ENCODE measurements around the gene ZNF512B. TPM values are rescaled to one million over a fixed set of nuclear protein-coding genes. Genes with fewer than 3 reads are reported as not detected.
"Not testable (repeated sequence)": the region's sequence is repeated elsewhere in the genome, so short reads cannot be mapped to it uniquely, and the experiment has no call there.

ZNF512B gene
- total RNA-seq, 2 donors from 2014 or later = 1.3 to 2.9 TPM

GRCh38 chr20:63942250-63942951 is 27.3 kb downstream of the ZNF512B start:
- DNase-seq (peak in 1 of 2 donors; percentile 59), ATAC-seq (peak; percentile 20)
- intact Hi-C loops (cut with DNase I, micrococcal nuclease) = no loop called here

DNA sequence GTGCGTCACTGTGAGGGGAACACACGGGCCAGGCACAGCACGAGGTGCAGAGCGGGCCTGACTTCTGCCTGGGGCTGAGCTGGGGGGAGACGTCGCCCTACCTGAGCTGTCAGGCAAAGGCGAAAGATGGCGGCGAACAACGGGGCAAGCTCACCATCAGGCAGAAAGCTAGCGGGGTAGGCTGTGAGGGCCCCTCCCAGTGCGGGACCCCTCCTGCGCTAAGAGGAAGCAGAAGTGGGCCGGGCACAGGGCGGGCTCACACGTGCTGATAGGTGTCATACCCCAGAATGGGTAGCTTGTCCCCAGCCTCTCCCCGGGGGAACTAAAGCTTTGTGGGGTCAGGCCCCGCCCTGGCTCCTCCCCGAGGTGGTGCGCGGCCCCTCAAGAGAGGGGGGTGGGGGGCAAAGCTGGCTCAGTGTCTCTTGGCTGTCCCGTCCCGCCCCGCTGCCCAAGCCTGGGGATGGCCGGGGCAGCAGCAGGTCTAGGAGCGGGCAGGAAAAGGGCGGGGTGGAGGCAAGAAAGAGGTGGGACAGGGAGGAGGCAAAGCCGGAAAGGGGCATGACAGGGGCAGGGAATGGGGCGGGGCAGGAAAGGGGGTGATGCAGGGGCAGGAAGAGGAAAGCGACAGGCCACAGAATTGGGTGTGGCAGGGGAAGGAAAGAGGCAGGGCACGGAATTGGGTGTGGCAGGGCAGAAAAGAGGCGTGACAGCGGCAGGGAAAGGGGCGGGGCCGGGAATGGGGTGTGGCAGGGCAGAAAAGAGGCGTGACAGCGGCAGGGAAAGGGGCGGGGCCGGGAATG is 28.2 kb downstream of the ZNF512B start:
- ATAC-seq (peak; percentile 60), DNase-seq (peak; percentile 75 to 81)
- intact Hi-C loops (cut with DNase I, micrococcal nuclease) = no loop called here

DNA sequence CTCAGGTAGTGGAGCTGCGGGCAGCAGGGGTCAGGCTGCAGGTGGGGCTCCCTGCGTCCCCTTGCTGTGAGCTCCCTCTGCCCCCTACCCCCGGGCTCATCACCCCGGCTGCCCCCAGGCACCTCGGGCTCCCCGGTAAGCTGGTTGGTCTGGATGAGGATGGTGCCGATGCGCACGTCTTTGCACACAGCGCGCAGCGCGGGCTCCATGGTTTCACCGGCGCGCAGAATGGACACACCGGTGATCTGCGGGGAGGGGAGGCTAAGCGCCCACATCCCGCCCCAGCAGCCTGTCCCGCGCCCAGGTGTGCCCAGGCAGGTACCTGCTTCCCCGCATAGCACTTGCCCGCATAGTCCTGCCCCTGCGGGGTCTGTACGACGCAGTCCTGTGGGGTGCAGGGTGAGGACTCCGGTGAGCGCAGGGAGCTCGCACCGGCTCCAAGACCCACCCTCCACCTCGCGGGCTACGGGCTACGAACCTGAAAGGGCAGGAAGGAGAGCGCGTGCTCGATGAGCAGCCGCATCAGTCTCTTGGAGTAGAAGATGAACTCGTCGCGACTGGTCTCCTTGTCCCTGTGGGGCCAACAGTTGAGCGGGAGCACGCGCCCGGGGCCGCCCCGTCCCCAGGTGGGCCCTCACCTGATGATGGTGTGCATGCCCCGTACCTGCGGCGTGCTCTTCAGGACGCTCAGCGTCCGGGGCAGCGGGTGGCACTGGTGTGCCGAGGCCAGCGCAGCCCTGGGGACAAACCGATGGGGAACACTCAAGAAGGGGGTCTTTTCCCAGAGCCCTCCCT is 29.1 kb downstream of the ZNF512B start:
- DNase-seq = no peak
- ATAC-seq = peak; percentile 2
- intact Hi-C loops (cut with DNase I, micrococcal nuclease) = no loop called here

DNA sequence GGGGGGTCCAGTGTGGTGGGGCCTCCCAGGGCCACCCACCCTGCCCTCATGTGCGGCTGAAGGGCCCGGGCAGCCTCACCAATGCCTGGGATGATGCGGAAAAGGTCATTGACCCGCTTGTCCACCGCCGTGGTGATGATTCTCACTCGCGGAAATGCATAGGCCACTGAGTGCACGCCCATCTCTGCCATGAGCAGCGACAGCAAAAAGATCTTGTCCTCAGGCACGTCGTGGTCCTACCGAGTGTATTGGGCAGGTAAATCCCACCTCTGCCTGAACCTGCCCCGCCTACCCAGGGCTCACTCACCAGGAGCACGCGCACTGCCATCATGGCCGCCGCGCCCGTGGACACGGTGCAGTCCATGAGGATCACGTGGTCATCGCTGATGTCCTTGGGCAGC is 29.7 kb downstream of the ZNF512B start:
- DNase-seq (no peak), ATAC-seq (no peak)
- intact Hi-C loops (cut with DNase I, micrococcal nuclease) = no loop called here

DNA sequence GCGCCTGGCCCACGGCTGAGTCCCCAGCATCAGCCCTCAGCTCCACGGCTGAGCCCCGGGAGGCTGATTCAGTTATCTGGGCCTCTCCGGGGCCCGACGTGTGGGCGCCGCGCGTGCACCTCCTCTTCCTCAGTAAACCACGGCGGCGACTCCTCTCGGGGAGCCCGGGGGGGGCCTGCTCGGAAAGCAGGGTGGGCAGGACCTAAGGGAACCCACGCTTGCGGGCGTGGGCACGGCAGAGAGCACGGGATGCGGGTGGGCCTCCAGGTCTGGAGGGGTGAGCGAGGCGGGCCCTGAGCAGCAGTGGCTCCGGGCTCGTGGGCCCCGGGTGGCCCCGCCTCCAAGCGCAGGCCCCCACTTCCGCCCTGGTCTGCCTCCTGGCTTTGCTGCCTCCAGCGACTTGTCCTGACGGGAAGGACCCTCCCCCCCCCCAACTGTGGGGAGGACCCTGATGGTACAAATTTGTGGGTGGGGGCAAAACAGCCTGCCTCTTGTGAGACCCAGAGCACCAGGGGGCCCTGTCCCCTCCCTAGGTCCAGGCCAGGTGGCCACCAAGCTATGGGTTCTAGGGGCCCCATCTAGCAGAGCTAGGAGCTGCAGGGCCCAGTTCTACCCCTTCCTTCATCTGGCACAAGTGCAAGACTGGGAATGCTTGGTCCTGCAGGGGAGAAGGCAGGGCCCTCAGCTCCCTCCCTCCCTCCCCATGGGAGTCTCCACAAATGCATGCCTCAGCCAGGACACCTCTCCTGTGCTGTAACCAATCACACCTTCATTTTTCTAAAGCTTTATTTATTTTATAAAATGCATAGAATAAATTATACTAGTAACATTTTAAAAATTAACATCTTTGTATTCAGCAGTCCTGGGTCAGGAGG is 30.4 kb downstream of the ZNF512B start:
- no peak for DNase-seq
- intact Hi-C loops (cut with DNase I, micrococcal nuclease) = no loop called here

GRCh38 chr20:63937596-63937995 is 32.1 kb downstream of the ZNF512B start:
- ATAC-seq (no peak), DNase-seq (no peak)
- intact Hi-C loops (cut with DNase I, micrococcal nuclease) = no loop called here

More for the DNA sequence above, 30.4 kb downstream of the ZNF512B start:
- ATAC-seq = no peak

DNA sequence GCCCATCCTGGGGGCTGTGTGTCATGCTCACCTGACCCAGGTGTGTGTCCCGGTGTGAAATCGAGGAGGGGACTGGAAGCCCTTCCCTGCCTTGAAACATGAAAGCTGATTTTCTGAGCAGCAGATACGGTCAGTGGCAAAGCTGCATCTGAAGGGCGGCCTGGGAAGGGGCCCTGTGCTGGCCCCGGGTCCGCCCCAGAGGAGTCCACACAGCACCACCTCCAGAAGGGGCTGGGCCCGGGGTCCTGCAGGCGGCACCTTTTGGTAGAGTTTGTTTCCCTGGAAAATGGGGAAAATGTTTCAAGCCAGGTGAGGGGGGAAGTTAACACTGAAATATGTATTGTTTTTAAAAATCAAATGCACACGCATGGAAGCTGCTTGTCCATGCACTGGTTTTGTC is 34.3 kb downstream of the ZNF512B start:
- ATAC-seq (no peak), DNase-seq (no peak)
- intact Hi-C loops (cut with DNase I, micrococcal nuclease) = no loop called here

DNA sequence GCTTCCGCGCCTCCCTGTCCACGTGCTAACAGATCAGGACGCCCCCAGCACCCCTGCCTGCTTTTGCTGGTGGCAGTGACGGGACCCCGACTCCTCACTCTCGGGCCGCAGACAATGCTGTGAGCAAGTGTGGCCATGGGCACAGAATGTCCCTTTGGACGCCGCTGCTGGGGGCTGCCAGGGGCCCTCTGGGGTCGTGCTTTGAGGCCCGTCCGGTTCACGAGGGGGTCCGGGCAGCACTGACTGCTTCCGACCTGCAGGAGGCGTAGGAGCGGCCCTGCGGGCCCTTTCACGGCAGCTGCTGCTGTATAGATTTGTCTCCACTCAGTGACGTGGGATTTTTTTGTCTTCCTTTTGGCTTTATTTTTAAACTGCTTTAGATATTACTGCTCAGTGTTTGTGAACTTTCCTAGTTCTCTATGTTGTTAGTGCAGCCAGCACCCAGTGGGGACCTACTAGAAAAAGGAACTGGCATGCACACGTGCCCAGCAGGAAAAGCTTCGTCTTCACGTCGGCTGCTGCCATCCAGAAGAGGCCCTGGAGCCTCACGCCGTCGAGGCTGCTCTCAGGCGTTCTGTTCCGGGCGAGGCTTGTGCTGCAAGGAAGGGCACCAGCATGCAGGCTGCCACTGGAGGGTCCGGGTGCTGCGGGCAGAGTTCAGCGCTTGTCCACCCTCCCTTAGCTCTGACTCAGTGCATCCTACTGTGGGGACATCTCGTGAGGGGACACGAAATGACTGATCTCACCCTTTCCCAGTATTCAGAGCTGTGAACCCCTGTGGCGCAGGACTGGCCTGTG is 35.3 kb downstream of the ZNF512B start:
- ATAC-seq = no peak

GRCh38 chr20:63933646-63934045 is 36.1 kb downstream of the ZNF512B start:
- ATAC-seq (no peak), DNase-seq (no peak)
- intact Hi-C loops (cut with DNase I, micrococcal nuclease) = no loop called here

More for the DNA sequence above, 35.3 kb downstream of the ZNF512B start:
- no peak for DNase-seq
- intact Hi-C loops (cut with DNase I, micrococcal nuclease) = no loop called here

- intact Hi-C loops (cut with DNase I, micrococcal nuclease) = no loop called here
- ATAC-seq (no peak), DNase-seq (no peak)
Observed at GRCh38 chr20:63932606-63933160, 37.0 kb downstream of the ZNF512B start.

GRCh38 chr20:63931735-63932134 is 38.0 kb downstream of the ZNF512B start:
- ATAC-seq (peak; percentile 2), DNase-seq (no peak)
- intact Hi-C loops (cut with DNase I, micrococcal nuclease) = no loop called here

DNA sequence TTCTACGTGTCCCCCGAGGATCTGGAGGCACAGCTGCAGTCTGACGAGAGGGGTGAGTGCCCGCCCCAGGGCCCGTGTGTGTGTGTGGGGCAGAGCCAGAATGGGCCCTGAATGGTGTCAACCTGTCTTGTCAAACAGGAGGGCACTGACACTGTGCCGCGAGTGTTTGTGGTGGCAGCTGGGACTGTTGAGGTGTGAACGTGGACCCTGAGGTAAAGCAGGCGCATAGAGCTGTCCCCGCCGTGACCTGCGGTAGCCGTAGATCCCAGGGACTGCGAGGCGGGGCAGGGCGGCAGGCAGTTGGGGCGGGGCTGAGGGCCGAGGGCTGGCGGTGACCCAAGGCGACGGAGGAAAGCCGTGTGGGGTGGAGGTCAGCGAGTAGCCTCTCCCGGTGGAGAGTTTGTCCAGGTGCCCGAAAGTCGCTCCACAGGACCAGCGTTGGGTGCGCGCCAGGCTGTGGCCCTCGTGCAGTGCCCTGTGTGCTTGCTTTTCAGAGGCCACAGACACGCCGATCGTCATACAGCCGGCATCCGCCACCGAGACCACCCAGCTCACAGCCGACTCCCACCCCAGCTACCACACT is 38.7 kb downstream of the ZNF512B start:
- peak in 1 of 2 donors; percentile 39 for DNase-seq
- intact Hi-C loops (cut with DNase I, micrococcal nuclease) = no loop called here
- peak; percentile 73 for ATAC-seq

DNA sequence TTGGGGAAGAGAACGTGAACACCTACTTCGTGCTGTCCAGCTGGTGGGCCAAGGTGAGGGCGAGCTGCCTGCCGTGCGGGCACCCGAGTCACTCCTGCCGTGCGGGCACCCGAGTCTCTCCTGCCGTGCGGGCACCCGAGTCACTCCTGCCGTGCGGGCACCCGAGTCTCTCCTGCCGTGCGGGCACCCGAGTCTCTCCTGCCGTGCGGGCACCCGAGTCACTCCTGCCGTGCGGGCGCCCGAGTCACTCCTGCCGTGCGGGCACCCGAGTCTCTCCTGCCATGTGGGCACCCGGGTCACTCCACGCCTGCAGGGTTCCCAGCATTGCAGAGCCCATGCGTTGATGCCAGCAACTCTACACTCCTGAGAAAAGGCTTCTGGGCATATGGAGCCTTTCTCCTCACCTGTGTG is 40.3 kb downstream of the ZNF512B start:
- ATAC-seq; DNase-seq; intact Hi-C loops (cut with DNase I, micrococcal nuclease): not testable (repeated sequence)

DNA sequence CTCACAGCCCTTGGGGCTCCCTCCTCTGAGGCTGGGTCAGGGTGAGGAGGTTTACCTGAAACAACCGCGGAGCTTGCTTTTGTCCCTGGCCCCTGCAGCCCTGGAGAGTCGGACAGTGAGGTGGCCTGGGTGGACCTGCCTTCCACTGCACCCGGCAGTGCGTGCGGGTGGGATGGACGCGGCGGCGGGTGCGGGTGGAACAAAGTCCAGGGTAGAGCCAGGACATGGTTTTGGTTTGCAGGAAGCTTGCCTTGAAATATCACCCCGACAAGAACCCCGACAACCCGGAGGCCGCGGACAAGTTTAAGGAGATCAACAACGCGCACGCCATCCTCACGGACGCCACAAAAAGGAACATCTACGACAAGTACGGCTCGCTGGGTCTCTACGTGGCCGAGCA is 40.7 kb downstream of the ZNF512B start:
- no peak for ATAC-seq
- intact Hi-C loops (cut with DNase I, micrococcal nuclease) = no loop called here
- DNase-seq = no peak

GRCh38 chr20:63926298-63926697 is 43.4 kb downstream of the ZNF512B start:
- intact Hi-C loops (cut with DNase I, micrococcal nuclease) = no loop called here
- ATAC-seq (no peak), DNase-seq (no peak)

GRCh38 chr20:63924241-63924640 is 45.5 kb downstream of the ZNF512B start:
- intact Hi-C loops (cut with DNase I, micrococcal nuclease) = no loop called here
- no peak for ATAC-seq
- no peak for DNase-seq

DNA sequence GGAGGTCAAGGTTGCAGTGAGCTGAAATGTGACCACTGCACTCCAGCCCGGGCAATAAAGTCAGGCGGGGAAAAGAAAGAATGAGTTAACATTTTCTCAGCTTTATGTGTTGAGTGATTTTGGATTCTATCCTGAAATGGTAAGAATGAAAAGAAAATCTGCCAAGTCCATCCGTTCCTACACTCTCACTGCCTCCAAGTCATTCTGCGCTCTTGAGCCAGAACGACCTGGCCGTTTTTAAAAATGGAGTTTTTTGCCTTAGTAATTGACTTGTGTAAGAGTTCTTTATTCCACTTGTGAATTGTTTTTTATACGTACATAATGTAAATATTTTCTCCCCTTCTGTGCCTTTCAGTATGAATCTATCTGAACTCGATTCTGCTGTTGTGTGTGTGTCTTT is 46.1 kb downstream of the ZNF512B start:
- intact Hi-C loops (cut with DNase I, micrococcal nuclease) = no loop called here
- no peak for ATAC-seq
- DNase-seq = no peak
